Esophagus muscularis mucosa (tissue), 4 donors: ENCODE data around the gene ACTMAP. TPM values are rescaled to one million over a fixed set of nuclear protein-coding genes. Genes with fewer than 3 reads are reported as not detected.

Source experiments
- DNase-seq: peaks from one replicate; pipeline ENCODE4 v3.0.0-alpha.2; 2017; ENCODE audit errors: extremely low spot score
- H3K27ac ChIP-seq, 4 donors: fragments of 200-600 bp; sonication (generic); replicated peaks in 1 of 4; 1 replicate in 3 of 4; 2 replicates in 1 of 4; pipeline ENCODE4 v1.5.1; 2016 to 2019; ENCODE audit warnings: mild to moderate bottlenecking in 1 of 4
- H3K27me3 ChIP-seq, 4 donors: fragments of 200-600 bp; sonication (generic); one replicate each; pipeline versions ENCODE4 v1.5.1 to v1.6.0; 2016 to 2019
- H3K36me3 ChIP-seq, 4 donors: fragments of 200-600 bp; sonication (generic); one replicate each; pipeline ENCODE4 v1.5.1; 2016 to 2019
- H3K4me1 ChIP-seq, 4 donors: fragments of 200-600 bp; sonication (generic); one replicate each; pipeline ENCODE4 v1.5.1; 2016 to 2019
- H3K4me3 ChIP-seq, 4 donors: fragments of 200-600 bp; sonication (generic); 1 replicate in 2 of 4; 2 replicates in 2 of 4; pipeline ENCODE4 v1.5.1; 2016 to 2019; ENCODE audit warnings: mild to moderate bottlenecking in 4 of 4, moderate library complexity in 1 of 4
- H3K9me3 ChIP-seq, 4 donors: fragments of 200-600 bp; sonication (generic); 1 replicate in 3 of 4; 2 replicates in 1 of 4; pipeline ENCODE4 v1.5.1; 2016 to 2019
- EP300 ChIP-seq: sonication (generic); formaldehyde crosslinking; IDR thresholded peaks from one replicate; pipeline ENCODE4 v1.6.1; 2017; ENCODE audit warnings: antibody characterized with exemption
- POLR2A ChIP-seq: fragments of 450-650 bp; IDR thresholded peaks from one replicate; pipeline ENCODE4 v1.6.1; 2017; ENCODE audit warnings: antibody characterized with exemption, moderate library complexity, mild to moderate bottlenecking, low read depth
- POLR2AphosphoS5 ChIP-seq, 2 donors: sonication (generic); formaldehyde crosslinking; IDR thresholded peaks; one replicate each; pipeline ENCODE4 v1.6.1; 2017; ENCODE audit warnings: antibody characterized with exemption in 2 of 2
- WGBS: methylation state at CpG from one replicate; pipeline ENCODE4 v1.1.5; 2018; 5-methylcytosine and 5-hydroxymethylcytosine counted together
- intact Hi-C: fragments of 100-400 bp; cut with DNase I; formaldehyde crosslinking; loops from one replicate; pipeline ENCODE4 v1.15.1; 2023
- total RNA-seq, 4 donors: library from RNA; depleted of rRNA; stranded (reverse); fragments of >200 nt; gene quantifications; one replicate each; pipeline versions ENCODE4 v1.1.0 to v1.2.1, GENCODE V29; 2016
- TF ChIP-seq, protein P1 (sequence below), 3 experiments: fragments of 200-600 bp in 2 of 3; fragments of 450-650 bp in 1 of 3; sonication (generic) in 2 of 3; IDR thresholded peaks; one replicate each; pipeline ENCODE4 v1.5.1; 2017 to 2019; ENCODE audit warnings: antibody characterized with exemption in 3 of 3, mild to moderate bottlenecking in 2 of 3, moderate library complexity in 1 of 3

ACTMAP gene
- total RNA-seq, 4 donors from 2014 or later = 1.7 to 4.6 (median 3.7) TPM

DNA sequence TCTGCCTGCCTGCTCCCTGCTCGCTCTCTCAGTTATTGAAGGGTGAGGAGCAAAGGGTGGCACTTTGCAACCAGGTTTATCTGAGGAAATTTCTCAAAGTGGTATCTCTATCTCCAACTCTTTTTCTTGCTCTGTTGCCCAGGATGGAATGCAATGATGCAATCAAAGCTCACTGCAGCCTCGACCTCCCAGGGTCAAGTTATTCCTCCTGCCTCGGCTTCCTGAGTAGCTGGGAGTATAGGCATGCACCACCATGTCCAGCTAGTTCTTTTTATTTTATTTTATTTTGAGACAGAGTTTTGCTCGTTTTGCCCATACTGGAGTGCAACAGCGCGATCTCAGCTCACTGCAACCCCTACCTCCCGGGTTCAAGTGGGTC lies 4.9 kb downstream of the ACTMAP start:
- TF ChIP-seq EP300 = no peak

DNA sequence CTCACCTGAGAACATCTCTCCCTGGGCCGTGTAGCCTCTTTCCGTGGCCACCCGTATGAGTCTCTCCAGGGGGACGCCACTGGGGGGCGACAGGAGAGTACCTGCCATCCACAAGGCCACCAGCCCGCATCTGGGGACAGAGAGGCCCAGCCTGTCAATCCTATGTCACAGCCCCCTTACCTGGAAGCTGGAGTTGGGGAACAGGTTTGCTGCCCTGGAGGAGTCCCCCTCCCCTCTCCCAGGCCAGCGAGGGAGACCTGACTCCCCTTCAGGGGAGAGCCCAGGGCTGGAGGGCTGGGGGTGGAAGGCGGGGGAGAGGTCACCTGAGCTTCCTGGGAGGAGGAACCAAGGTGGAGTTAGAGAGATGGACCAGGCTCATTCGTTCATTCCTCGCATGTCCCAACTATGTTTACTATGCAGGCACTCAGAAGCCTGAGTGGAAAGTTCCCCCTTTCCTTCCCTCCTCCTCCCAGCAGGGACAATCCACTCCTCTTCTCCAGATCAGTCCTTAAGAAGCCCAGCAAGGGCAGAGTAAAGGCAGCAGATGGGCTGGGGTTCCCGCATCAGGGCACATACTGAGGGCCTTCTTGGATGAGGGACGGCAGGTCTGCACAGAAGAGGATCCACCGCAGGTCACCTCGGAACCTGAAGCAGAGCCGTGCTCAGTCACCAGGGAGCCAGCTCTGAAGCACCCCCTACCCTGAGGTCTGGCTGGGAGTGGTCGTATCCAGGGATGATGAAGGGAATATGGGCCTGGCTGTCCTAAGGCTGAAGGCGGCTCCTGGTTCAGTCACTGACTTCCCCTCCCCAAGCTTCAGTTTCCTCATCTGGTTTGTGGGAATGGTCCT lies 5.5 kb downstream of the ACTMAP start:
- TF ChIP-seq EP300 (no peak), POLR2AphosphoS5 (IDR thresholded peaks at IDR 0.05) (no peak), POLR2A (no peak)
- TF ChIP-seq, protein P1, sequence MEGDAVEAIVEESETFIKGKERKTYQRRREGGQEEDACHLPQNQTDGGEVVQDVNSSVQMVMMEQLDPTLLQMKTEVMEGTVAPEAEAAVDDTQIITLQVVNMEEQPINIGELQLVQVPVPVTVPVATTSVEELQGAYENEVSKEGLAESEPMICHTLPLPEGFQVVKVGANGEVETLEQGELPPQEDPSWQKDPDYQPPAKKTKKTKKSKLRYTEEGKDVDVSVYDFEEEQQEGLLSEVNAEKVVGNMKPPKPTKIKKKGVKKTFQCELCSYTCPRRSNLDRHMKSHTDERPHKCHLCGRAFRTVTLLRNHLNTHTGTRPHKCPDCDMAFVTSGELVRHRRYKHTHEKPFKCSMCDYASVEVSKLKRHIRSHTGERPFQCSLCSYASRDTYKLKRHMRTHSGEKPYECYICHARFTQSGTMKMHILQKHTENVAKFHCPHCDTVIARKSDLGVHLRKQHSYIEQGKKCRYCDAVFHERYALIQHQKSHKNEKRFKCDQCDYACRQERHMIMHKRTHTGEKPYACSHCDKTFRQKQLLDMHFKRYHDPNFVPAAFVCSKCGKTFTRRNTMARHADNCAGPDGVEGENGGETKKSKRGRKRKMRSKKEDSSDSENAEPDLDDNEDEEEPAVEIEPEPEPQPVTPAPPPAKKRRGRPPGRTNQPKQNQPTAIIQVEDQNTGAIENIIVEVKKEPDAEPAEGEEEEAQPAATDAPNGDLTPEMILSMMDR (IDR thresholded peaks at IDR 0.05) = no peak
- intact Hi-C loops = no loop called here
- WGBS = 67% methylated on average over 15 of the region's 17 CpGs
- no peak overlapping the region for H3K4me3 ChIP-seq
- H3K27ac ChIP-seq = peak overlapping the region in 3 of 4 donors; percentile 19 to 49 (median 20)
- no peak for DNase-seq
- H3K27me3 ChIP-seq = no peaks in the 10 kb centered on the region
- peaks cover 6 to 28% (median 15%) of the 10 kb centered on the region in 4 donors for H3K36me3 ChIP-seq
- H3K4me1 ChIP-seq = peaks cover 27 to 52% (median 45%) of the 10 kb centered on the region in 4 donors
- H3K9me3 ChIP-seq = no peaks in the 10 kb centered on the region

More for the DNA sequence above, 4.9 kb downstream of the ACTMAP start:
- intact Hi-C loops = no loop called here
- peaks cover 27 to 49% (median 43%) of the 10 kb centered on the region in 4 donors for H3K4me1 ChIP-seq
- WGBS = 85% methylated on average over 7 of the region's 7 CpGs
- peaks cover 0 to 22% (median 8%) of the 10 kb centered on the region in 4 donors for H3K36me3 ChIP-seq
- no peak overlapping the region for H3K4me3 ChIP-seq
- no peaks in the 10 kb centered on the region for H3K9me3 ChIP-seq
- peak overlapping the region in 3 of 4 donors; percentile 19 to 49 (median 20) for H3K27ac ChIP-seq
- no peak for DNase-seq
- no peaks in the 10 kb centered on the region for H3K27me3 ChIP-seq

DNA sequence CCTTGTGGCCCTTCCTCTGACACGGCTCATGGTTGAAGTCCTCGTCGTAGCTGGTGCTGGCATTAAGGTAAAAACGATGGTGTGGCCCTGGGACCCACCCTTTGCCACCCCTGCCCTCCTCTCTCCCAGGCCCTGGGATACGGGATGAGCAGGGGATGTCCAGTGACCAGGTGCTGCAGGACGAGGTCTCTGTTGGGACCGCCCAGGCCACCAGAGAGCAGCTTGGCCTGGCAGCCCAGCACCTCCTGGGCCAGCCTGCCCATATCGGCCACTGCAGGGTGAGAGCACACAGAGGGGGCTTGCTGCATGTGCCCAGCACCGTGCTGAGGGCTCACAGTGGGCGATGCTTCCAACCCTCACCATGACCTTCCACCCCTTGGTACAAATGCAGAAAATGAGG lies 6.4 kb downstream of the ACTMAP start:
- peaks cover 13 to 37% (median 23%) of the 10 kb centered on the region in 4 donors for H3K36me3 ChIP-seq
- TF ChIP-seq POLR2AphosphoS5 (IDR thresholded peaks at IDR 0.05) (no peak), POLR2A (no peak), EP300 (no peak)
- TF ChIP-seq, protein P1 (IDR thresholded peaks at IDR 0.05) = no peak
- WGBS = 100% methylated on average over 1 of the region's 10 CpGs
- no peak overlapping the region for H3K4me3 ChIP-seq
- intact Hi-C loops = no loop called here
- no peaks in the 10 kb centered on the region for H3K27me3 ChIP-seq
- no peak overlapping the region for H3K27ac ChIP-seq
- peaks cover 19 to 49% (median 43%) of the 10 kb centered on the region in 4 donors for H3K4me1 ChIP-seq
- no peak for DNase-seq
- no peaks in the 10 kb centered on the region for H3K9me3 ChIP-seq

DNA sequence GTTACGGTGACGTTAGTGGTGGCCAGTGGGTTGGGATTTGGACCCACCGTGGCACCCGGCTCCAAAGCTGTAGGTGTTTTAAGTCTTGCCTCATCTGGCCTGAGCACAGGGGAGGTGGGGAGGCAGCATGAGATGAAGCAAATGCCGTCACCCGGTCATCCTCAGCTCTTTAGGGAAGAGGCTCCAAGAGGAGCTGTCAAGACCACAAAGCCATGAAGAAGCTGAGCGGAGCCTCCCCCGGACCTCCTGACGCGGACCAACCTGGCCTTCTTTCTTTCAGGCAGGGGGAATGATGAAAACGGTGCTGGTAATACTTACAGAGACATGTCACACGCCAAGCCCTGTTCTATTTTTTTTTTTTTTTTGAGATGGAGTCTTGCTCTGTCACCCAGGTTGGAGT lies 7.4 kb downstream of the ACTMAP start:
- TF ChIP-seq POLR2AphosphoS5 (IDR thresholded peaks at IDR 0.05) (no peak), EP300 (no peak), POLR2A (no peak)
- TF ChIP-seq, protein P1 (IDR thresholded peaks at IDR 0.05) = no peak
- Histone ChIP-seq H3K4me3 (no peak overlapping the region), H3K4me1 (peaks cover 13 to 41% (median 37%) of the 10 kb centered on the region in 4 donors), H3K9me3 (no peaks in the 10 kb centered on the region), H3K36me3 (peaks cover 15 to 47% (median 33%) of the 10 kb centered on the region in 4 donors), H3K27me3 (no peaks in the 10 kb centered on the region), H3K27ac (no peak overlapping the region)
- no peak for DNase-seq
- intact Hi-C loops = no loop called here
- 89% methylated on average over 12 of the region's 12 CpGs for WGBS

DNA sequence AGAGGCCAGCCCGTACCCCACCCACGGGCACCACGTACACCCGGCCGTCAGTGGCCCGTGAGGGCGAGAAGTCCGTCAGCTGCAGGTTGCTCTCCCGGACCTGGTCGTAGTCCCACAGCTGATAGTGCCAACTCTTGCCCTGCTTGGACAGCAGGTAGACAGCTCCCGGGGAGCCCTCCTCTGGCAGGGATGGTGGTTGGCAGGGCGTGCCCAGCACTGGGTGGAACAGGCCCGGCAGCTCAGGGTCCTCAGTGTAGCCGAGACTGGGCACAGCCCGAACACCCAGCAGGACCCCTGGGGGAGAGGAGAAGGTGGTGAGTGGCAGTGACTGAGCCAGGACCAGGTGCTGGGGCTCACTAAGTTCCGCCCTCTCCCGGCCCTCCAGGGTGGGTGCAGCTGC lies 7.8 kb downstream of the ACTMAP start:
- TF ChIP-seq EP300 = no peak
- TF ChIP-seq POLR2A = no peak
- TF ChIP-seq POLR2AphosphoS5 (IDR thresholded peaks at IDR 0.05) = no peak
- TF ChIP-seq, protein P1 (IDR thresholded peaks at IDR 0.05) = no peak
- no peak for DNase-seq
- intact Hi-C loops = no loop called here
- WGBS = 81% methylated on average over 6 of the region's 17 CpGs
- Histone ChIP-seq H3K36me3 (peaks cover 19 to 51% (median 37%) of the 10 kb centered on the region in 4 donors), H3K4me1 (peaks cover 13 to 41% (median 37%) of the 10 kb centered on the region in 4 donors), H3K9me3 (no peaks in the 10 kb centered on the region), H3K27me3 (no peaks in the 10 kb centered on the region), H3K27ac (peak overlapping the region in 1 of 4 donors; percentile 27), H3K4me3 (no peak overlapping the region)
